Measurements from ENCODE around the gene LPIN1.

DNA sequence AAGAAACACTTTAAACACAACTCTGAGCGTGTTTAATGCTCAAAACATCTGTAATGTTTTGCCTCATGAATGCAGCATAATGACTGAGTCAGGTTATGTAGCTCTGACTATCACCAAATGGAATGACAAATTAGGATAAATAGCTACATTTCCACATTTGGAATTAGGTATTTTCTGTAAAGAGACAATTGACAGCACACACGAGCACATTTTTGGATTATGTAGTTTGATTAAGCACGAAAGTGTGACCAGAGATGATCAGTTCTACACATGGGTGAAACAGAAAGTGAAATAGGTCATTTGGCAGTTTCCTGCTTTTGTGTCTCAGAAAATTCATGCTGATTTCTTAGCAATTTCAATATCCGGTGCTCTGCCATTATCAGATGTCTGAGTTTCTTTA lies 29.0 kb downstream of the LPIN1 start:
- TF ChIP-seq, protein P1, sequence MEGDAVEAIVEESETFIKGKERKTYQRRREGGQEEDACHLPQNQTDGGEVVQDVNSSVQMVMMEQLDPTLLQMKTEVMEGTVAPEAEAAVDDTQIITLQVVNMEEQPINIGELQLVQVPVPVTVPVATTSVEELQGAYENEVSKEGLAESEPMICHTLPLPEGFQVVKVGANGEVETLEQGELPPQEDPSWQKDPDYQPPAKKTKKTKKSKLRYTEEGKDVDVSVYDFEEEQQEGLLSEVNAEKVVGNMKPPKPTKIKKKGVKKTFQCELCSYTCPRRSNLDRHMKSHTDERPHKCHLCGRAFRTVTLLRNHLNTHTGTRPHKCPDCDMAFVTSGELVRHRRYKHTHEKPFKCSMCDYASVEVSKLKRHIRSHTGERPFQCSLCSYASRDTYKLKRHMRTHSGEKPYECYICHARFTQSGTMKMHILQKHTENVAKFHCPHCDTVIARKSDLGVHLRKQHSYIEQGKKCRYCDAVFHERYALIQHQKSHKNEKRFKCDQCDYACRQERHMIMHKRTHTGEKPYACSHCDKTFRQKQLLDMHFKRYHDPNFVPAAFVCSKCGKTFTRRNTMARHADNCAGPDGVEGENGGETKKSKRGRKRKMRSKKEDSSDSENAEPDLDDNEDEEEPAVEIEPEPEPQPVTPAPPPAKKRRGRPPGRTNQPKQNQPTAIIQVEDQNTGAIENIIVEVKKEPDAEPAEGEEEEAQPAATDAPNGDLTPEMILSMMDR (IDR thresholded peaks at IDR 0.05): no peak
- TF ChIP-seq POLR2AphosphoS5 (IDR thresholded peaks at IDR 0.05): no peak
- no peak for TF ChIP-seq EP300 (IDR thresholded peaks at IDR 0.05)
